ENCODE results near the gene TMEM259.

The TMEM259 gene

GRCh38 chr19:1057176-1057855, 36.4 kb upstream of the TMEM259 start:
- no peak overlapping the region for H3K9ac ChIP-seq (ENCODE audit: low read length)
- peak; percentile 49; the same call in 1 of the 2 replicates for TF ChIP-seq CTCF (IDR thresholded peaks at IDR 0.05; ENCODE audit: low read length)
- TF ChIP-seq EZH2 (IDR thresholded peaks at IDR 0.05; ENCODE audit: borderline replicate concordance, low read length), result no peak
- H3K9me2 ChIP-seq (ENCODE audit: low read depth, low read length), result no peaks in the 10 kb centered on the region
- no peaks in the 10 kb centered on the region for H3K79me2 ChIP-seq (ENCODE audit: insufficient read depth, low read length)
- peaks cover 4% of the 10 kb centered on the region for H3K4me1 ChIP-seq (ENCODE audit: insufficient read depth, low read length, severe bottlenecking)
- no peak overlapping the region for H3K4me3 ChIP-seq (ENCODE audit: low read depth, low read length, poor library complexity, severe bottlenecking)
- H3K4me2 ChIP-seq (ENCODE audit: low read length), result no peak overlapping the region
- H3K27ac ChIP-seq (ENCODE audit: low read depth, low read length, poor library complexity, severe bottlenecking), result no peak overlapping the region
- H3K27me3 ChIP-seq (ENCODE audit: insufficient read depth, low read length), result no peaks in the 10 kb centered on the region
- no peaks in the 10 kb centered on the region for H3F3A ChIP-seq (ENCODE audit: insufficient read depth, low read length)
- H3K9me3 ChIP-seq (ENCODE audit: low read length), result no peaks in the 10 kb centered on the region
- no peaks in the 10 kb centered on the region for H4K20me1 ChIP-seq (ENCODE audit: insufficient read depth, low read length)
- no peak overlapping the region for H2AFZ ChIP-seq (ENCODE audit: low read length)
- peaks cover 50% of the 10 kb centered on the region; the same call in 1 of the 2 replicates for H3K36me3 ChIP-seq (ENCODE audit: insufficient read depth, low read length)

GRCh38 chr19:1055886-1056620, 35.1 kb upstream of the TMEM259 start:
- Histone ChIP-seq H3K36me3 (ENCODE audit: insufficient read depth, low read length) (peaks cover 43% of the 10 kb centered on the region; the same call in 1 of the 2 replicates), H3K79me2 (ENCODE audit: insufficient read depth, low read length) (no peaks in the 10 kb centered on the region), H3K4me1 (ENCODE audit: insufficient read depth, low read length, severe bottlenecking) (peaks cover 4% of the 10 kb centered on the region), H3K9me3 (ENCODE audit: low read length) (no peaks in the 10 kb centered on the region), H3K27ac (ENCODE audit: low read depth, low read length, poor library complexity, severe bottlenecking) (no peak overlapping the region), H3K4me3 (ENCODE audit: low read depth, low read length, poor library complexity, severe bottlenecking) (no peak overlapping the region), H2AFZ (ENCODE audit: low read length) (no peak overlapping the region), H3F3A (ENCODE audit: insufficient read depth, low read length) (no peaks in the 10 kb centered on the region), H3K9ac (ENCODE audit: low read length) (no peak overlapping the region), H3K9me2 (ENCODE audit: low read depth, low read length) (no peaks in the 10 kb centered on the region), H4K20me1 (ENCODE audit: insufficient read depth, low read length) (no peaks in the 10 kb centered on the region), H3K27me3 (ENCODE audit: insufficient read depth, low read length) (no peaks in the 10 kb centered on the region), H3K4me2 (ENCODE audit: low read length) (no peak overlapping the region)
- TF ChIP-seq EZH2 (IDR thresholded peaks at IDR 0.05; ENCODE audit: borderline replicate concordance, low read length), result no peak
- no peak for TF ChIP-seq CTCF (IDR thresholded peaks at IDR 0.05; ENCODE audit: low read length)

- H3K4me1 ChIP-seq (ENCODE audit: insufficient read depth, low read length, severe bottlenecking), result peaks cover 4% of the 10 kb centered on the region
- H2AFZ ChIP-seq (ENCODE audit: low read length), result no peak overlapping the region
- no peaks in the 10 kb centered on the region for H3K79me2 ChIP-seq (ENCODE audit: insufficient read depth, low read length)
- H3K9me2 ChIP-seq (ENCODE audit: low read depth, low read length), result no peaks in the 10 kb centered on the region
- H3K4me3 ChIP-seq (ENCODE audit: low read depth, low read length, poor library complexity, severe bottlenecking), result no peak overlapping the region
- H3K27ac ChIP-seq (ENCODE audit: low read depth, low read length, poor library complexity, severe bottlenecking), result no peak overlapping the region
- no peaks in the 10 kb centered on the region for H4K20me1 ChIP-seq (ENCODE audit: insufficient read depth, low read length)
- no peaks in the 10 kb centered on the region for H3F3A ChIP-seq (ENCODE audit: insufficient read depth, low read length)
- peaks cover 43% of the 10 kb centered on the region; the same call in 1 of the 2 replicates for H3K36me3 ChIP-seq (ENCODE audit: insufficient read depth, low read length)
- H3K27me3 ChIP-seq (ENCODE audit: insufficient read depth, low read length), result no peaks in the 10 kb centered on the region
- no peak overlapping the region for H3K9ac ChIP-seq (ENCODE audit: low read length)
- H3K4me2 ChIP-seq (ENCODE audit: low read length), result no peak overlapping the region
- H3K9me3 ChIP-seq (ENCODE audit: low read length), result no peaks in the 10 kb centered on the region
- no peak for TF ChIP-seq CTCF (IDR thresholded peaks at IDR 0.05; ENCODE audit: low read length)
- TF ChIP-seq EZH2 (IDR thresholded peaks at IDR 0.05; ENCODE audit: borderline replicate concordance, low read length), result no peak
Observed at GRCh38 chr19:1055028-1055425, 34.1 kb upstream of the TMEM259 start.
